H9 (cell line): ENCODE data around the gene TOGARAM1. TPM values are rescaled to one million over a fixed set of nuclear protein-coding genes. Genes with fewer than 3 reads are reported as not detected.

Experiments used
- DNase-seq: peaks from one replicate; pipeline ENCODE4 v3.0.0-alpha.2; 2017
- H2AFZ ChIP-seq: one replicate; pipeline ENCODE4 v1.6.1; 2013; ENCODE audit warnings: mild to moderate bottlenecking, low read length, control low read depth, moderate library complexity
- H2AK5ac ChIP-seq: 2 replicates; pipeline ENCODE4 v1.6.1; 2013; ENCODE audit warnings: low read length, control low read depth, mixed read lengths; ENCODE audit not compliant: insufficient read length
- H2BK120ac ChIP-seq: one replicate; pipeline ENCODE4 v1.6.1; 2013; ENCODE audit warnings: low read depth, mild to moderate bottlenecking, low read length, control low read depth, inconsistent platforms; ENCODE audit not compliant: poor library complexity, severe bottlenecking
- H2BK12ac ChIP-seq: 2 replicates; pipeline ENCODE4 v1.6.1; 2013; ENCODE audit warnings: low read length, control low read depth, mixed read lengths, low read depth; ENCODE audit not compliant: insufficient read length
- H2BK15ac ChIP-seq: 2 replicates; pipeline ENCODE4 v1.6.1; 2013; ENCODE audit warnings: low read depth, low read length, control low read depth
- H2BK20ac ChIP-seq: one replicate; pipeline ENCODE4 v1.6.1; 2013; ENCODE audit warnings: low read depth, mild to moderate bottlenecking, low read length, control low read depth, inconsistent platforms; ENCODE audit not compliant: poor library complexity, severe bottlenecking
- H2BK5ac ChIP-seq: 2 replicates; pipeline ENCODE4 v1.6.1; 2013; ENCODE audit warnings: low read length, control low read depth, mixed read lengths; ENCODE audit not compliant: insufficient read length
- H3K14ac ChIP-seq: 2 replicates; pipeline ENCODE4 v1.6.1; 2013; ENCODE audit warnings: low read length, control low read depth; ENCODE audit not compliant: insufficient read depth
- H3K18ac ChIP-seq: 2 replicates; pipeline ENCODE4 v1.6.1; 2013; ENCODE audit warnings: low read depth, mild to moderate bottlenecking, mixed read lengths, low read length, control low read depth; ENCODE audit not compliant: insufficient read length
- H3K23ac ChIP-seq: 2 replicates; pipeline ENCODE4 v1.6.1; 2013; ENCODE audit warnings: low read length, control low read depth, mixed read lengths, low read depth; ENCODE audit not compliant: insufficient read length
- H3K23me2 ChIP-seq: 2 replicates; pipeline ENCODE4 v1.6.1; 2013; ENCODE audit warnings: low read depth, mild to moderate bottlenecking, mixed read lengths, low read length, control low read depth; ENCODE audit not compliant: insufficient read length, poor library complexity, severe bottlenecking
- H3K27ac ChIP-seq: 2 replicates; pipeline ENCODE4 v1.5.1; 2013; ENCODE audit warnings: low read length, control low read depth, mixed read lengths, low read depth; ENCODE audit not compliant: insufficient read length
- H3K27me3 ChIP-seq: 2 replicates; pipeline ENCODE4 v1.6.1; 2013; ENCODE audit warnings: low read length, control low read depth, inconsistent platforms; ENCODE audit not compliant: insufficient read depth
- H3K4ac ChIP-seq: 2 replicates; pipeline ENCODE4 v1.6.1; 2013; ENCODE audit warnings: low read depth, mild to moderate bottlenecking, control low read depth, inconsistent platforms, low read length, moderate library complexity
- H3K4me1 ChIP-seq: 2 replicates; pipeline ENCODE4 v1.6.1; 2013; ENCODE audit warnings: low read length, control low read depth, inconsistent platforms; ENCODE audit not compliant: insufficient read depth
- H3K4me2 ChIP-seq: 2 replicates; pipeline ENCODE4 v1.6.1; 2013; ENCODE audit warnings: low read length, control low read depth, mixed read lengths; ENCODE audit not compliant: insufficient read length, insufficient read depth
- H3K56ac ChIP-seq: 2 replicates; pipeline ENCODE4 v1.6.1; 2013; ENCODE audit warnings: low read depth, mild to moderate bottlenecking, mixed read lengths, low read length, control low read depth; ENCODE audit not compliant: insufficient read length
- H3K79me1 ChIP-seq: 2 replicates; pipeline ENCODE4 v1.6.1; 2013; ENCODE audit warnings: low read depth, mild to moderate bottlenecking, moderate library complexity, low read length, control low read depth, inconsistent platforms; ENCODE audit not compliant: insufficient read depth, poor library complexity, severe bottlenecking
- H3K79me2 ChIP-seq: 2 replicates; pipeline ENCODE4 v1.6.1; 2013; ENCODE audit warnings: low read length, control low read depth, inconsistent platforms; ENCODE audit not compliant: insufficient read depth
- H3K9ac ChIP-seq: 2 replicates; pipeline ENCODE4 v1.6.1; 2013; ENCODE audit warnings: low read length, control low read depth, mixed read lengths; ENCODE audit not compliant: insufficient read length; ENCODE audit errors: extremely low read depth
- H3K9me3 ChIP-seq: one replicate; pipeline ENCODE4 v1.6.1; 2013; ENCODE audit warnings: low read depth, low read length, inconsistent platforms; ENCODE audit not compliant: control insufficient read depth
- H3T11ph ChIP-seq: one replicate; pipeline ENCODE4 v1.6.1; 2013; ENCODE audit warnings: mild to moderate bottlenecking, low read length, control low read depth, inconsistent platforms
- H4K20me1 ChIP-seq: one replicate; pipeline ENCODE4 v1.6.1; 2013; ENCODE audit not compliant: control insufficient read depth, insufficient read length, insufficient read depth
- H4K5ac ChIP-seq: 2 replicates; pipeline ENCODE4 v1.6.1; 2013; ENCODE audit warnings: low read depth, mild to moderate bottlenecking, mixed read lengths, low read length, control low read depth; ENCODE audit not compliant: insufficient read length
- H4K8ac ChIP-seq: replicated peaks from 2 replicates; pipeline ENCODE4 v1.6.1; 2013; ENCODE audit warnings: low read length, control low read depth, mixed read lengths, low read depth; ENCODE audit not compliant: insufficient read length
- H4K91ac ChIP-seq: 2 replicates; pipeline ENCODE4 v1.6.1; 2013; ENCODE audit warnings: low read depth, mild to moderate bottlenecking, moderate library complexity, mixed read lengths, low read length, control low read depth; ENCODE audit not compliant: insufficient read length
- H3K27ac Mint-ChIP-seq, 3 experiments: 2 replicates in 2 of 3; 3 replicates in 1 of 3; pipeline ENCODE4 v1.8.0; 2020 to 2021; ENCODE audit warnings: mixed read lengths in 3 of 3, mild to moderate bottlenecking in 1 of 3, moderate library complexity in 1 of 3
- H3K27me3 Mint-ChIP-seq: 2 replicates; pipeline ENCODE4 v1.8.0; 2021; ENCODE audit warnings: low read depth, mild to moderate bottlenecking, moderate library complexity, mixed read lengths
- H3K36me3 Mint-ChIP-seq, 3 experiments: 2 replicates in 2 of 3; 3 replicates in 1 of 3; pipeline ENCODE4 v1.8.0; 2020 to 2021; ENCODE audit warnings: low read depth in 3 of 3, mixed read lengths in 3 of 3; ENCODE audit not compliant: insufficient read depth in 1 of 3
- H3K4me1 Mint-ChIP-seq, 2 experiments: 2 replicates each; pipeline ENCODE4 v1.8.0; 2020; ENCODE audit warnings: mixed read lengths in 2 of 2
- H3K4me3 Mint-ChIP-seq, 2 experiments: 2 replicates in 1 of 2; 3 replicates in 1 of 2; pipeline ENCODE4 v1.8.0; 2020 to 2021; ENCODE audit warnings: mild to moderate bottlenecking in 2 of 2, mixed read lengths in 2 of 2, moderate library complexity in 1 of 2
- H3K9me3 Mint-ChIP-seq, 2 experiments: 2 replicates in 1 of 2; 3 replicates in 1 of 2; pipeline ENCODE4 v1.8.0; 2020; ENCODE audit warnings: mild to moderate bottlenecking in 2 of 2, mixed read lengths in 2 of 2, moderate library complexity in 1 of 2
- CTCF ChIP-seq: fragments of 200-600 bp; sonication (generic); conservative IDR thresholded peaks from 3 replicates; pipeline ENCODE4 v1.8.0; 2021; ENCODE audit warnings: antibody characterized with exemption, mild to moderate bottlenecking
- WGBS: extraction: QIAGEN DNeasy Blood & Tissue Kit; methylation state at CpG from one replicate; pipeline ENCODE4 v1.1.7; 2013; ENCODE audit warnings: missing lambda C conversion rate, low lambda C conversion rate, mixed read lengths; ENCODE audit not compliant: insufficient read length; ENCODE audit errors: extremely low coverage; 5-methylcytosine and 5-hydroxymethylcytosine counted together
- total RNA-seq: library from RNA; stranded (reverse); gene quantifications from 2 replicates; pipeline ENCODE4 v1.2.1, GENCODE V29; 2021

Gene TOGARAM1
- total RNA-seq, 1 experiment from 2014 or later = 11.4 TPM

- H3K4ac ChIP-seq = no peak overlapping the region
- H3K56ac ChIP-seq = no peak overlapping the region
- no CpG with 5 or more reads among the region's 2 CpGs for WGBS
- DNase-seq = no peak
- H3K27ac ChIP-seq = no peak overlapping the region
- Mint-ChIP-seq H3K4me1 (peaks cover 0 to 6% of the 10 kb centered on the region in 2 experiments; a peak in 2 of 4 replicates), H3K36me3 (peaks cover 25 to 46% (median 45%) of the 10 kb centered on the region in 3 experiments), H3K9me3 (no peaks in the 10 kb centered on the region), H3K27me3 (no peaks in the 10 kb centered on the region), H3K27ac (no peak overlapping the region), H3K4me3 (no peak overlapping the region)
- no peaks in the 10 kb centered on the region for H3K9me3 ChIP-seq
- no peak overlapping the region for H4K8ac ChIP-seq
- H3T11ph ChIP-seq = no peak overlapping the region
- H2BK20ac ChIP-seq = no peak overlapping the region
- H4K5ac ChIP-seq = no peak overlapping the region
- H3K14ac ChIP-seq = no peak overlapping the region
- no peak overlapping the region for H2AK5ac ChIP-seq
- H2AFZ ChIP-seq = no peak overlapping the region
- no peaks in the 10 kb centered on the region for H3K79me1 ChIP-seq
- no peak overlapping the region for H2BK5ac ChIP-seq
- no peak overlapping the region for H2BK12ac ChIP-seq
- H3K23ac ChIP-seq = no peak overlapping the region
- no peak for TF ChIP-seq CTCF
- no peaks in the 10 kb centered on the region for H3K27me3 ChIP-seq
- H3K18ac ChIP-seq = no peak overlapping the region
- no peak overlapping the region for H2BK120ac ChIP-seq
- no peak overlapping the region for H3K9ac ChIP-seq
- peaks cover 16% of the 10 kb centered on the region; the same call in 1 of the 2 replicates for H3K79me2 ChIP-seq
- no peaks in the 10 kb centered on the region for H3K4me1 ChIP-seq
- no peaks in the 10 kb centered on the region for H4K20me1 ChIP-seq
- no peak overlapping the region for H4K91ac ChIP-seq
- H2BK15ac ChIP-seq = no peak overlapping the region
- no peak overlapping the region for H3K4me2 ChIP-seq
- no peaks in the 10 kb centered on the region for H3K23me2 ChIP-seq
These were observed 132.3 kb downstream of the TOGARAM1 start for GRCh38 chr14:45094275-45094674.
